CD1c-positive myeloid dendritic cell (primary cell): ENCODE data around the gene LHX5.
A peak's percentile ranks its signal among the peaks of the same experiment; 100 is the strongest.

Experiments used
- DNase-seq: peaks from one replicate; pipeline ENCODE4 v3.0.0-alpha.2; 2016; ENCODE audit errors: extremely low spot score

LHX5 gene

DNA sequence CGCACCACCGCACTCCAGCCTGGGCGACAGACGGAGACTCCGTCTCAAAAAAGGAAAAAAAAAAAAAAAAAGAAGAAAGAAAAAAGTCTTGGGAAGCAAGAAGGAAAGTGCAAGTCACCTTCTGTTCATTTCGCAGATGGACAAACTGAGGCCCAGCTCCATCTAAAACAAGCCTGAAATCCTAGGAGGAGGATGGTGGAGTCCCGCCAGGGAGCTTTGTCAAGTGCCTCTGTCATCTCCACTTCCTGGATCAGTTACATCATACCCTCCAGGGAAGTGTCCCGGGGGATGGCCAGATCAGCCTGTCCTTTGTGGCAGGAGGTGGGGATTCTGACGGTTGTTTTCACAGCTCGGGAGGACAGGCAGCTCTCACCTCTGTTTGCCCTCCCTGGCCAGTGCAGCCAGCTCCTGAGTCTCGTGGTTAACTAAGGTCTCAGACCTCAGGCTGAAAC, 58.2 kb downstream of the LHX5 start:
- DNase-seq = peak; percentile 33
